Measurements from ENCODE around the gene SHKBP1. TPM values are rescaled to one million over a fixed set of nuclear protein-coding genes. Genes with fewer than 3 reads are reported as not detected.

The SHKBP1 gene
- polyA plus RNA-seq, 1 donor from 2014 or later, result 3.8 TPM

- Histone ChIP-seq H3K27ac (ENCODE audit: low read length) (no peak overlapping the region), H4K20me1 (ENCODE audit: insufficient read depth) (no peaks in the 10 kb centered on the region), H3K9me3 (ENCODE audit: low read length) (no peaks in the 10 kb centered on the region), H3K79me2 (replicated peaks; ENCODE audit: insufficient read depth, low read length) (no peaks in the 10 kb centered on the region), H2AFZ (ENCODE audit: low read depth, low read length) (no peak overlapping the region), H3K36me3 (ENCODE audit: insufficient read depth, low read length) (no peaks in the 10 kb centered on the region), H3K9me2 (ENCODE audit: insufficient read depth, low read length) (no peaks in the 10 kb centered on the region), H3K27me3 (ENCODE audit: insufficient read depth, low read depth, low read length) (peaks cover 10% of the 10 kb centered on the region), H3K4me2 (ENCODE audit: low read length) (no peak overlapping the region), H3K9ac (ENCODE audit: low read length) (no peak overlapping the region), H3F3A (ENCODE audit: insufficient read depth, low read length, poor library complexity, severe bottlenecking) (no peaks in the 10 kb centered on the region), H3K4me3 (ENCODE audit: low read length) (no peak overlapping the region)
- TF ChIP-seq CTCF (IDR thresholded peaks at IDR 0.05; ENCODE audit: poor library complexity, severe bottlenecking) (no peak), TAF1 (IDR thresholded peaks at IDR 0.05; ENCODE audit: low read depth) (no peak), MXI1 (conservative IDR thresholded peaks at IDR 0.05; ENCODE audit: poor library complexity, severe bottlenecking) (no peak), SMC3 (conservative IDR thresholded peaks at IDR 0.05; ENCODE audit: poor library complexity) (no peak), EZH2 (IDR thresholded peaks at IDR 0.05; ENCODE audit: borderline replicate concordance, insufficient read depth, low read length, poor library complexity, severe bottlenecking) (no peak), REST (IDR thresholded peaks at IDR 0.05; ENCODE audit: borderline replicate concordance) (no peak), EP300 (conservative IDR thresholded peaks at IDR 0.05; ENCODE audit: poor library complexity, severe bottlenecking) (no peak)
Measured at GRCh38 chr19:40559394-40559793, 17.3 kb upstream of the SHKBP1 start.

- Histone ChIP-seq H3K9me2 (ENCODE audit: insufficient read depth, low read length) (no peaks in the 10 kb centered on the region), H3K27me3 (ENCODE audit: insufficient read depth, low read depth, low read length) (peaks cover 4% of the 10 kb centered on the region), H4K20me1 (ENCODE audit: insufficient read depth) (no peaks in the 10 kb centered on the region), H3K4me3 (ENCODE audit: low read length) (no peak overlapping the region), H3K27ac (ENCODE audit: low read length) (no peak overlapping the region), H3K9me3 (ENCODE audit: low read length) (no peaks in the 10 kb centered on the region), H3F3A (ENCODE audit: insufficient read depth, low read length, poor library complexity, severe bottlenecking) (no peaks in the 10 kb centered on the region), H3K4me2 (ENCODE audit: low read length) (no peak overlapping the region), H2AFZ (ENCODE audit: low read depth, low read length) (no peak overlapping the region), H3K79me2 (replicated peaks; ENCODE audit: insufficient read depth, low read length) (no peaks in the 10 kb centered on the region), H3K36me3 (ENCODE audit: insufficient read depth, low read length) (no peaks in the 10 kb centered on the region), H3K9ac (ENCODE audit: low read length) (no peak overlapping the region)
- TF ChIP-seq EZH2 (IDR thresholded peaks at IDR 0.05; ENCODE audit: borderline replicate concordance, insufficient read depth, low read length, poor library complexity, severe bottlenecking), result no peak
- TF ChIP-seq MXI1 (conservative IDR thresholded peaks at IDR 0.05; ENCODE audit: poor library complexity, severe bottlenecking), result no peak
- TF ChIP-seq SMC3 (conservative IDR thresholded peaks at IDR 0.05; ENCODE audit: poor library complexity), result no peak
- TF ChIP-seq REST (IDR thresholded peaks at IDR 0.05; ENCODE audit: borderline replicate concordance), result no peak
- no peak for TF ChIP-seq EP300 (conservative IDR thresholded peaks at IDR 0.05; ENCODE audit: poor library complexity, severe bottlenecking)
- TF ChIP-seq RAD21 (conservative IDR thresholded peaks at IDR 0.05), result no peak
- TF ChIP-seq TAF1 (IDR thresholded peaks at IDR 0.05; ENCODE audit: low read depth), result no peak
- no peak for TF ChIP-seq POLR2AphosphoS5 (IDR thresholded peaks at IDR 0.05)
- no peak for TF ChIP-seq CTCF (IDR thresholded peaks at IDR 0.05; ENCODE audit: poor library complexity, severe bottlenecking)
Measured at GRCh38 chr19:40560092-40560507, 16.6 kb upstream of the SHKBP1 start.
